HG03175 (cell line): ENCODE results near the gene RNF212B.
"Not testable (repeated sequence)": the region's sequence is repeated elsewhere in the genome, so short reads cannot be mapped to it uniquely, and the experiment has no call there.

Experiments
- ATAC-seq: cut with Tn5 transposase; IDR thresholded peaks from one replicate; pipeline ENCODE4 v1.9.1; 2021; ENCODE audit warnings: mild to moderate bottlenecking, moderate library complexity; ENCODE audit not compliant: unreplicated experiment

The RNF212B gene

DNA sequence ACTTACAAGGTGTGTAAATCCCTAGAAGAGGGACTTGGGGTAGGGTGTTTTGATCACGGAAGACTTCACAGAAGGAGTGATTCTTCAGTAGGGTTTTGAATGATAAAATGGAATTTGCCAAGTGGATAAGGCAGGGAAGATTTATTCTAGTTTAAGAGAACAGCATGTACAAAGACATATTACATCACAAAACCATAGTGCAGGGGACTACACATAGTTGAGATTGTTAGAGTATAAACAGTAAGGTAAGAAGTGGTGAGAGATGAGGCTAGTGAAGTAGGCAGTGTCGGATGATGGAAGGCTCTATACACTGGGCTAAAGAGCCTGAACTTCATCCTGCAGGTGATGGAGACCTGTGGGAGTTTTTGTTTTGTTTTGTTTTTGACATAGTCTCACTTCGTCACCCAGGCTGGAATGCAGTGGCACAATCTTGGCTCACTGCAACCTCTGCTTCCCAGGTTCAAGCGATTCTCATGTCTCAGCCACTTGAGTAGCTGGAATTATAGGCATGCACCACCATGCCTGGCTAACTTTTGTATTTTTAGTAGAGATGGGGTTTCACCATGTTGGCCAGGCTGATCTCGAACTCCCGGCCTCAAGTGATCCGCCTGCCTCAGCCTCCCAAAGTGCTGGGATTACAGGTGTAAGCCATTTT lies 3.5 kb downstream of the RNF212B start:
- ATAC-seq = not testable (repeated sequence)

DNA sequence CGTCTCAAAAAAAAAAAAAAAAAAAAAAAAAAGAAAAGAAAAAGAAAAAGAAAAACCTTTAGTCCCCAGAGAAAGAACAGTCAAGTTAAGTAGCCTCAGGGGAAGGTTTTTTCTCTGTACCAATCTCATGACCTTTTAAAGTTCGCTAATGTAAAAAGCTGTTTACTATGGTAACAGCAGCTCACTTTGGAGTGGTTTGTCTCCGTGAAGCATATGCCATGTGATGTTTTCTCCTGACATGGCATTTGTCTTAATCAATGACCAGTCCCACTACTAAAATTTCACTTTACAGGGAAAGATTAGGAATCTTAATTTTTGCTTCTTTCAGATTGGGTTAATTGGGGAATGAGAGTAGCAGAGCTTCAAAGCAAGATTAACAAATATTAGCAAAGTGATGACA lies 4.3 kb downstream of the RNF212B start:
- ATAC-seq = no peak

DNA sequence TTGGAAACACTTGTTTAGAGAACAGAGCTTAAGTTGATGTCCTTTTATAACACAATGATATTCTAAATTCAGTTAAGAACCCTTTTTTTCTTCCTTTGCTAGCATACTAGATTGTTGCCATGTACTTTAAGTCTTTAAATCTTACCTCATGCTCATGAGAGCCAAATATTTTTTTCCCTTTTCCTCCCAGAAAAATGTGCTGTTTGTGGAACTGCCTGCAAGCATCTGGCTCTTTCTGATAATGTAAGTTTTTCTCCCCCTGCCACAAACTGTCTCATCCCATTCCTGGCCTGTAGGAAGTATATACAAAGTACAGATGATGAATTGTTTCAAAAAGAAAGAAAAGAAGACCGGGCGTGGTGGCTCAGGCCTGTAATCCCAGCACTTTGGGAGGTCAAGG lies 5.3 kb downstream of the RNF212B start:
- ATAC-seq = no peak

DNA sequence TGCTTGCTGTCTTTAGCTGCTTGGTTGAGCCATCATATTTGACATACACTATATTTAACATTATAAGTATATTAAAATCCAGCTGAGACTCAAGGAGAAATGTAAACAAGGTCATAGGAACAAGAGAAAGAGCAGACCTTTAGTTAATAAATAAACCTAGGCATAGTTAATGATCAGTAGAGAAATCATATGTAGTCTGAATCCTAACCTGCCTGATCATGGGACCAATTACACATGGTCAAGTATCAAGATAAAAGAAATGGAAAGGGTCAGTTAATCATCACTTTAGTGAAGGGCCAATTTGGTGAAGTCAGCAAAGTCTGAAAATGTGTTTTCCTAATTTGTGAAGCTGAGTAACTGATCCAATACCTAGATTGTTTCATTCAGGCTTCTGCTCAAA lies 7.5 kb downstream of the RNF212B start:
- no peak for ATAC-seq

DNA sequence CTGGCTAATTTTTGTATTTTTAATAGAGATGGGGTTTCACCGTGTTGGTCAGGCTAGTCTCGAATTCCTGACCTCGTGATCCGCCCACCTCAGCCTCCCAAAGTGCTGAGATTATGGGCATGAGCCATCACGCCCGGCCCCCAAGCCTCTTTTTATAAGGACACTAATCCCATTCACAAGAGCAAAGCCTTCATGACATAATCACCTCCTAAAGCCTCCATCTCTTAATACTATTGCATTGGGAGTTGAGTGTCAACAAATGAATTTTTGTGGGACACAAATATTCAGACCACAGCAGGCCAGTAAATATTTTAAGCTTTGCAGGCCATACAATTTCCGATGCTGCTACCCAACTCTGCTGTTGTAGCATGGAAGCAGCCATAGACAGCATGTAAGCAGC lies 10.9 kb downstream of the RNF212B start:
- no peak for ATAC-seq

DNA sequence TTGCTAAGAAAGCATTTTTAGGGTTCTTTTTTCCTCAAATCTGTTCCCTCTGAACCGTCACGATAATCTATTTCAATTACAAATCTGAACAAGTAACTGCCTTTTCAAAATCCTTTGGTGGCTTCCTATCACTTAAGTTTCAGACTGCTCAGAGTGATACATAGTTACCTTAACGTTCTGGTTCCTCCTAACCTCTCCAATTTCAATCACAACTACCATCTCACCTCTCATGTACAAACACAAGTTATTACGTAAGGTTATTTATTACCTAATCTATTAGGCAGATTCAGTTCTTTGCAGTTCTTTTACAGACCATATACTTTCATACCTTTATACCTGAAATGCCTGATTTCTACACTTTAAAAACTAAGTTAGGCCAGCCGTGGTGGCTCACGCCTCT lies 12.1 kb downstream of the RNF212B start:
- ATAC-seq = no peak

DNA sequence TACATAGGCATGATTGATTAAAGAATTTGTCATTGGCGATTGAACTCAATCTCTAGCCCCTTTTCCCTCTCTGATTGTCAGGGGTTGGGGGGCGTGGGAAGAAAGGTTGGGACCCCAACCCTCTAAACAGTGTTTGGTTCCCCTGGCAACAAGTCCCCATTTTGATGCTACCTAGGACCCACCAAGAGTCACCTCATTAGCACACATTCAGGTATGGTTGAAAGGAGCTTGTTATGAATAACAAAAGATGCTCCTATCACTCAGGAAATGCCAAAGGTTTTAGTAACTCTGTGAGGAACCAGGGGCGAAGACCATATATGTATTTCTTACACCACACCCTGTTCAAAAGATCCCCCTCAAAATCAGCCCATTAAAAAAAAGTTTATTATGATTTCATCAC lies 14.3 kb downstream of the RNF212B start:
- ATAC-seq = no peak

DNA sequence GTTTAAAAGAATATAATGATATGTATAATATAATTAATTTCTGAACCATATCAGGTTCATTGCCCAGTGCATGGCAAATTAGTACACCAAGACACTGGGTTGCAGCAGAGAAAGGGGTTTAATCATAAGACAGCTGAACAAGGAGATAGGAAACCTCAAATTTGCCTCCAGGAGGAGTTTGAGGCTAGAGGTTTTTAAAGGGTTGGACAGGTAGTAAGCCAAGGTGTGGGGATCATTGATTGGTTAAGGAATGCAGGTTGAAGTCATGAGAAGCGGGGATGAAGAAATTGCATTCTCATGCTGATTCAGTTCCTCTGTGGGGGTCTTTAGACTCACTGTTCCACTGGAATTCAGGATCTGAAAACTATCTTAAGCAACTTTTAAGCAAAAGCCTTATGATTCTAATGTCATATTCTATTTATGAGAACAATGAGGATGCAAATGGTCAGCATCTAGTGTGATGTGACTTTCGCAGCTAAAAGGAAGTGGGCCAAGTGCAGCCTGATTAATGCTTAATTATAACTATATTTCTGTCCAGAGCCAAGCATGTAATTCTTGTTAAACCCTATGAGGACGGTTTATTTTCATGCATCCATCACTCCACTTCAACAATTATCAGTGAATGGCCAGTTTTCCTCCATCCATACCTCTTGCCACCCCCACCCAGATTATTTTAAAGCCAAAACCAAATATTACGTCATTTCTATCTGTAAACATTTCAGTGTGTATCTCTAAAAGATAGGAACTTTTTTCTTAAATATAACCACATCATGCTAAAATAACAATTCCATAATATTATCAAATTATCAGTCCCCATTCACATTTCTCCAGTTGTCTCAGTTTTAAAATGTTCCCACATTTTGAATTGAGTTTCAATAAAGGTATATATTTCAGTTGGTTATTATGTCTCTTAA lies 14.9 kb downstream of the RNF212B start:
- ATAC-seq = no peak

DNA sequence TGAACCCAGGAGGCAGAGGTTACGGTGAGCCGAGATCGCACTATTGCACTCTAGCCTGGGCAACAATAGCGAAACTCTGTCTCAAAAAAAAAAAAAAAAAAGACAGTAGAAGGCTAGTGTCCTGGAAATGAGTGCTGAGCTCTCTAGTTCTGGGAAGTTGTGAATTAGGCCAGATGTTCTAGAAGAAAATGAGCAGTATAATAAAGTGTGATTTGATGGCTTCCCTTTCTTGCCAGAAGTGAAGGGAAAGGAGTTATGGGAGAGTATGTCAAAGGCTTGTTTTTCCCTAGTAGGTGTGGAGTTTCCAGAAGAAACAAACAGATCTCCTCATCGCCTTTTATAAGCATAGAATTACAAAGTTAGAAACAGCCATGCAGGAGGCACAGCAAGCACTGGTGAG lies 20.5 kb downstream of the RNF212B start:
- no peak for ATAC-seq

DNA sequence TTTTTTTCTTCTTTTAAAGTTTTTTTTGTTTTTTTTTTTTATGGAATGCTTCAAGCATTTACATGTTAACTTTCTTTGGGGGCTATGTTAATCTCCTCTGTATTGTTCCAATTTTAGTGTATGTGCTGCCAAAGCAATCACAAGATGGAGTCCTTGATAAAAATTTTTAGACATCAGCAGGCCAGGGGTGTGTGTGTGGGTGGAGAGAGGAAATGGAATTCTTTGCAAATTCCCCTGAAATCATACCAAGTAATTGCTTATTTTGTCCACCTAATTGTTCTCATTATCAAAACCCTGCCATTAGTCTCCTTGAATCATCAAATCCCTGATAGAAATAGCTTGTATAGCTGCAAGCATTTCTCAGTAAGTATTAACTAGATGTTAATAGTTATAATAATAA lies 21.7 kb downstream of the RNF212B start:
- no peak for ATAC-seq

DNA sequence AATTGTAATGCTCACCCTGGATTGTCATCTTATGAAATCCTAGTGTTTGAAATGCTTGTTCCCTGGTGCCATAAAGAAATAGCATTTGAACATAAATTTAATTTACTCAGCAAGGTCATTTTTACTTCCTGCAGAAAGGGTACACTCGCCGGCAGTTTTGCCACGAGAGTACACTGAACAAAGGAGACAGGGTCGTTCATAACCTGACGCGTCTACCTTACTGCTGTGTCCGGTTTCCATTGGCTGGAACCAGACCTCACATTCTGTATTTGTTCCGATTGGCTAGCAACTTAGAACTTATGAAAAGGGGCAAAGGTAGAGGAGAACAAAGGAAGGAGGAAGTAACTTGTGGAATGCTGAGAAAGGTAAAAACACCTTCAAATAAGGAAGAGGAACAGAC lies 23.1 kb downstream of the RNF212B start:
- ATAC-seq = not testable (repeated sequence)

DNA sequence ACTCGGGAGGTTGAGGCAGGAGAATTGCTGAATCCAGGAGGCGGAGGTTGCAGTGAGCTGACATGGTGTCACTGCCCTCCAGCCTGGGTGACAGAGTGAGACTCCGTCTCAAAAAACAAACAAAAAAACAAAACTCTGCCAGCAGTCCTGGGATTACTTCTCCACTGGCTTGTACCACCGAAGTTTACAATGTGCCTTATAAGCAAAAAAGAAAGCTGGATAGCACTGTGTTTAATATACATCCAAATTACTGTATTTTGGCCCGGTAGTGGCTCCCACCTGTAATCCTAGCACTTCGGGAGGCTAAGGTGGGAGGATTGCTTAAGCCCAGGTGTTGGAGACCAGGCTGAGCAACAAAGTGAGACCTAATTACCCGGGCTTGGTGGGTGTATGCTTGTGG lies 31.5 kb downstream of the RNF212B start:
- ATAC-seq = no peak

DNA sequence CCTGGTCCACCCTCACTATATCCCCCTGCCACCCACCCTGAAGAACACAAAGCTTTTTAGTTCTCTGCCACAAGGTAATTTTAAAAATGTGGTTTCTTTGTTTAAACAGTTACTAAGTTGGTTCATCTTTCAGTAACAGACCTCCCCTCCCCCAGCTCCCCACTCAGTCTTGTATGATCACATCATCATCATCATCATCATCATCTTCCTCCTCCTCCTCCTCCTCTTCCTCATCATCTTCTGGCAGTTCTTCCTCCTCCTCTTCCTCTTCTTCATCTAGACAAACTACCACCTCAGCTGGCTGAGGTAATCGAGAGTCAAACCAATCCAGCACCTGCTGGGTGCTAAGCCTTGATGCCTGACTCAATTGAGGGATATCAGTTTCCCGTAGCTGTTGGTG lies 37.7 kb downstream of the RNF212B start:
- ATAC-seq = no peak

DNA sequence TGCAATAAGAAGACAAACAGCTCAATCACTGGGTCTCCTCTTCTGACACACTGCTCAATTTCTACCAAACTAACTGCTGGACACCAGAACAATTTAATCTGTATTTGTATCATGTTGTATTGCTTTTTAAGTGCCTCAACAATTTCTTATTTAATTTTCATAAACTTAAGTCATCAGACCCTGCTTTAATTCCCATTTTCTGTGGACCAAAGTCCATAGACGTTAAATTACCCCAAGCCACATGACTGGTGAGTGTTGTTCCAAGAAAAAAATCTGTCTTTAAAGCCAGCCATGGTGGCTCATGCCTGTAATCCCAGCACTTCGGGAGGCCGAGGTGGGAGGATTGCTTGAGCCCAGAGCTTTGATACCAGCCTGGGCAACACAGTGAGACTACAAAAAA lies 39.5 kb downstream of the RNF212B start:
- ATAC-seq = no peak

DNA sequence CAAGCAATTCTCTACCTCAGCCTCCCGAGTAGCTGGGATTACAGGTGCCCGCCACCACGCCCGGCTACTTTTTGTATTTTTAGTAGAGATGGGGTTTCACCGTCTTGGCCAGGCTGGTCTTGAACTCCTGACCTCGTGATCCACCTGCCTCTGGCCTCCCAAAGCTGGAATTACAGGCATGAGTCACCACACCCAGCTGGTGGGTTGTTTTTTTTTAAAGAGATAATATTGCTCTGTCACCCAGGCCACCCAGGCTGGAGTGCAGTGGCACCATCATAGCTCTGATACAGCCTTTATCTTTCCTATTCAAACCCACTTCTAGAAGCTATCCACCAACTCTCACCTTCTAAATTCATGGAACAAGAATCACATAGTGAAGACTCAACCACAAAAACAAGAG lies 40.2 kb downstream of the RNF212B start:
- not testable (repeated sequence) for ATAC-seq

DNA sequence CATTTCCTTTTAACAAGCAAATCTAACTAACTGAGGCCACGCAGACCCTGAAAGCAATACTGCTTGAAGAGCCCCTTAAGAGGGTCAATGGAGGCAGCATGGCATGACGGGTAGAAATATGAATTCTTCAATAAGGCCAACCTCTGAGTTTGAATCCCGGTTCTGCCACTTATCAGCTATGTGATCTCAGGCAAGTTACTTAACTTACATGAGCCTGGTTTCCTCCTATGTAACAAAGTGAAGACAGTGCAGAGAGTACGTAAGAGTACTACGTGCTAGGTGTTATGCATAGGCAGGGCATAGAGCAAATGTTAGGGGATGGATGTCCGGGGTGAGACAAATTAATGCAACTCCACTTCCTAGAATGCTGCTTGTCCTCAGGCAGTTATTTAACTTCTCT lies 43.5 kb downstream of the RNF212B start:
- no peak for ATAC-seq

DNA sequence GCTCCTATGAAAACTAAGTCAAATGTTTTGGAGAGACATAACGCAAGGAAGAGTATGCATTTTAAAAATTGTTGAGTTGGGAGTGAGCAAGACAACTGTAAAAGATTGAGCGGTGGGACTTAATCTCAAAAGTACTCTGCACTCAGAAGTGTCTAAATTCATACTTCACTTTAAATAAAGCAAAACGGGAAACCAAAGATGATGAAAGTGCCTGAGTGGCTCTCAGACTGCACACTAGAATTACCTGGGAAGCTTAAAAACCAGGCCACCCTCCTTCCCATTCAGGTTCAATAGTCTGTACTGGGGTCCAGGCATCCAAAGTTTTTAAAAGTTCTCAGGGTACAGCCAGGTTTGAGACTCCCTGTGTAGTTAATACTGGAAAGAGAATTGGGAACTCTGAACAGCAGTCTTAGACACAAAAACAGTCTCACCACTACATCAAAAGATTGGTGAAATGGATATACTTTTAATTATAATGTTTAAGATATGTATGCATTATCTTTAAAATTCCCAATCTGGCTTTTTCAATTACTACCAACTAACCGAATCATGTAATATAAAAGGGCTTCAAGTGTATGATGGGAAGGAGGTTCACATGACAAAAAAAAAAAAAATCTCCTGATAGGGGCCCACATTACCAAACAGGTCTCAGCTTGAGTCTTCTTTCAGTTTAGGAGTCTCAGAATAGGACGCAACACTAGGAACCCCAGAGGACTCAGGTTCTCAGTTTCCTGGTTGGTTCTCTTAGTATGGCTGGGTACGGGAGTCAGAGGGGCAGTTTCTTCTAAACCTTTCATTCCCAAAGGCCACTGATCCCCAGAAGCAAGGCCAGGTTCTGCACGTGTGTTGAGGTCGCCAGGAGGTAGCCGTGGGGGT lies 47.2 kb downstream of the RNF212B start:
- ATAC-seq = no peak

DNA sequence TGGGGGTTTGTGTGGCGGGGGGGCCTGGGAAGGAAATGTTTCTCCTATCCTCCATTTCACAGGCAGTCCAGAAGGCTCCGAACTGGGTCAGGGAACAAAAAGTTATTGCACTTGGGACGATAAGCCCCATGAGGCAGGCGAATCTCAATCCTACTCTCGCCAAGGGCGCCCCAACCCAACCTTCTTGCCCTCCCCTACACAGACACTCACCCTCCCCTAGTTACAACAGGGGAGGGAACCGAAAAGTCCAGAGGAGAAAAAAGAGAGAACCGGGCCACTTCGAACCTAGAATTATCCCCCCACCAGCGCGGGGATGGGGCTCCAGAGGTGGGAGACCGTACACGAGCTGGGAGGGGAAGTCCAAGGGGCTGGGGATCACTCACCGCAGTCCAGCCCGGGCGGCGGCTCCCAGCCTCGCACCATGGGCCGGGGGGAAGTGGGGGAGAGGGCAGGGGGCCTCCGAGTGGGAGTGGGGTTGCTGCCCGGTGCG lies 47.8 kb downstream of the RNF212B start:
- peak; percentile 23 for ATAC-seq

DNA sequence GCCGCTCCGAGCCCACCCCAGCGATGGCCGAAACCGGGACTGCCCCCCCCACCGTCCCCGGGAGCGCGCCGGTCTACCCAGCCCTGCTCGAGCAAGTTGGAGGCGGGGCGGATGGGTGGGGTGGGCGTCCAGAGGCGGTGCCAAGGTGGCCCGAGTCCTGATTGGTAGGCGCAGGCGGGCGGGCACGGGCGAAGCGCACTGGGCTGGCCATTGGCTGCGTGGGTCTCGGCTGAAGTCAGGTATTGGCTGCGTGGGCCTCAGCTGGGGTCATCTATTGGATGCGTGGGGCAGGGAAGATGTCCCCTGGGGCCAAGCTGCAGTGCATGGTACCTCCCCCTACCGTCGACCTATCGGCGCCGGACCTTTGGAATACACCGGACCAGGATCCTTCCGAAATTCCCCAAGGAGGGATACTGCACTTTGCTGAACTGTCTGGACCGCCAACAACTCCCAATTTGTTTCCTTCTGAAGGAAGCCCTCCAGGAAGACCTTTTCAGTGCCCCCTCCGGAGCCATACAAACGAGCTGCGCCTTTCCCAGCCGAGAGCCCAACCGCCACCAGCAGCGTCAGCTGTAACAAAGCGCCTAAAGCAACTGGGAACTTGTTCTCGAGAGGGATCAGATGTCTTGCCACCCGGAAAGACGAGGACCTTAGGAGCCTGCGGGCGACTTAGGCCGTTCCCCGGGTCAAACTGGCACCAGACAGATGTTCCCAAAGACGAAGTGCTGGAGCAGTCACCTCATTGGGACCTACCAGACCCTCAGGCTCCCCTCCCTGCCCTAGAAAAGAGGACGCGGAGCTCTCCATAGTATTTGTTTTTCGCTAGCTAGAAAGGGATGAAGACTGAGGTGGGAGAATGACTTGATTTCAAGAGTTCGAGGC lies 48.5 kb downstream of the RNF212B start, which contains the start of gene HOMEZ:
TSS of gene HOMEZ (minus strand) at position 113 of the 882 bp plus-strand sequence. CDS start 180 bp downstream, outside the sequence.
- ATAC-seq = peak; percentile 98

DNA sequence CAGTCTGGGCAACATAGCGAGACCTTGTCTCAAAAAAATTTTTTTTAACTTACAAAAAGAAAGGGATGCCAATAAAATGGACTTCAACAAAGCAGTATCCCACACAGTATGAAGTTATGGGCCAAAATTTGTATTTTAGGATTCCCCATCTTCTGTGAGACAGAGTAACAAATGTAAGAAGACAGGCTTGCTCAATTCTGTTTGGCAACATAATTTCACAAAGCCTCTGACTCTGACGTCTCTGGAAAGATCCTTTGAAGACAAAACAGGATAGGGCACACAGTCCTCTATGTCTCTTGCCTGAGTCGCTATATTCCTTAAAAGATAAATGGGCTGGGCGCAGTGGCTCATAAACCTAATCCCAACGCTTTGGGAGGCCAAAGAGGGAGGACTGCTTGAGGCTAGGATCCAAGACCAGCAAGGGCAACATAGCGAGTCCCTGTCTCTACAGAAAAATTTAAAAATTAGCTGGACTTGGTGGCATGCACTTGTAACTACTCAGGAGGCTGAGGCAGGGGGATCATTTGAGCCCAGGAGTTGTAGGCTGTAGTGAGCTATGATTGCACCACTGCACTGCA lies 49.3 kb downstream of the RNF212B start:
- ATAC-seq = no peak
